H1 (cell line): Measurements from ENCODE around the gene SYTL2. TPM values are rescaled to one million over a fixed set of nuclear protein-coding genes. Genes with fewer than 3 reads are reported as not detected.

Experiments used
- CBX5 ChIP-seq: fragments of 300-800, 300-1000 bp; sonication (generic); IDR thresholded peaks from 2 replicates; pipeline ENCODE4 v1.7.1; 2016; ENCODE audit warnings: antibody characterized with exemption, low read length, low read depth
- CBX8 ChIP-seq: fragments of 300-800, 300-1000 bp; sonication (generic); IDR thresholded peaks from 2 replicates; pipeline ENCODE4 v1.7.1; 2016; ENCODE audit warnings: low read depth, low read length, borderline replicate concordance
- KDM1A ChIP-seq: fragments of 200-600, 300-600 bp; sonication (generic); IDR thresholded peaks from 2 replicates; pipeline ENCODE4 v1.7.1; 2016; ENCODE audit warnings: mild to moderate bottlenecking, low read length, borderline replicate concordance
- polyA plus RNA-seq, 7 experiments: library from polyadenylated mRNA; depleted of rRNA in 3 of 7; stranded (reverse) in 5 of 7; unstranded in 2 of 7; fragments of >200 nt in 5 of 7; fragments of 200-250 nt in 2 of 7; gene quantifications; 1 replicate in 5 of 7; 2 replicates in 1 of 7; 4 replicates in 1 of 7; pipeline versions ENCODE4 v1.2.1 to v1.2.3, GENCODE V29; 2011 to 2013; ENCODE audit warnings: missing spikeins in 2 of 7, mixed read lengths in 2 of 7
- total RNA-seq: library from RNA; stranded (reverse); fragmentation: NEBNext Ultra II Directional; extraction: Animal tissue kit (Norgen Biotek cat#: 25700); gene quantifications from 2 replicates; pipeline ENCODE4 v1.2.1, GENCODE V29; 2021

The SYTL2 gene
- total and polyA plus RNA-seq, 2 of the 8 experiments (the other 6 are each of a cell fraction or from before 2014, with no cell fraction given) = 1.3 to 9.1 TPM

DNA sequence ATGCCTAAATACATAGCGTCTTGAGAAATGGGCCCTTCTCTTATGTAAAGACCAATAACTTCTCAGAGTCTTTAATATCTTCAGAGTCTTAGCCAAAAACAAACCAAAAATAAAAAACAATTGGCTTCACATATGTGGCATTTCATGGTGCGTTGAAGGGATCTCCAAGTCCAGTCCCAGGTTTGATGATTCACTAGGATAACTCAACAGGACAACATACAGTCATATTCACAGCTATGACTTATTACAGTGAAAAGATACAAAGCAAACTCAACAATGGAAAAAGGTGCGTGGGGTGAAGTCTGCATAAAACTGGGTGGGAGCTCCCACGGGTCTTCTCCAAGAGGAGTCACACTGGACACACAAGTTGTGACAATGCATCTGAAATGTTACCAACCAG lies 12.6 kb downstream of the SYTL2 start (continued):
- TF ChIP-seq CBX8 = no peak
- TF ChIP-seq CBX5 = no peak
- no peak for TF ChIP-seq KDM1A
- TF ChIP-seq, all 59 proteins: peak for 0
